Loucy (cell line): ENCODE measurements around the gene AACS.

ENCODE experiments used
- H2AFZ ChIP-seq: fragments of 200-600 bp; sonication (generic); 2 replicates; pipeline ENCODE4 v1.6.0; 2016; ENCODE audit warnings: antibody characterized with exemption, mild to moderate bottlenecking, low read length, moderate library complexity
- H3F3A ChIP-seq: fragments of 200-600 bp; 2 replicates; pipeline ENCODE4 v1.6.0; 2016; ENCODE audit warnings: antibody characterized with exemption, low read depth, mild to moderate bottlenecking
- H3K27me3 ChIP-seq: fragments of 200-600 bp; sonication (generic); 2 replicates; pipeline ENCODE4 v1.6.1; 2014; ENCODE audit warnings: low read length, mild to moderate bottlenecking; ENCODE audit not compliant: insufficient read depth, poor library complexity, severe bottlenecking
- H3K36me3 ChIP-seq: fragments of 200-600 bp; sonication (generic); 2 replicates; pipeline ENCODE4 v1.6.1; 2016; ENCODE audit warnings: low read length; ENCODE audit not compliant: insufficient read depth
- H3K4me1 ChIP-seq: fragments of 200-600 bp; sonication (generic); 2 replicates; pipeline ENCODE4 v1.5.1; 2014; ENCODE audit warnings: low read length, mild to moderate bottlenecking; ENCODE audit not compliant: insufficient read depth, poor library complexity, severe bottlenecking
- H3K4me2 ChIP-seq: fragments of 200-600 bp; sonication (generic); 2 replicates; pipeline ENCODE4 v1.6.0; 2014; ENCODE audit warnings: antibody characterized with exemption, low read length, low read depth, mild to moderate bottlenecking; ENCODE audit not compliant: poor library complexity, severe bottlenecking
- H3K4me3 ChIP-seq: fragments of 200-600 bp; sonication (generic); 2 replicates; pipeline ENCODE4 v1.5.1; 2014; ENCODE audit warnings: low read length, mild to moderate bottlenecking, mixed read lengths; ENCODE audit not compliant: poor library complexity, severe bottlenecking
- H3K79me2 ChIP-seq: fragments of 200-600 bp; sonication (generic); 2 replicates; pipeline ENCODE4 v1.6.1; 2014; ENCODE audit warnings: low read length; ENCODE audit not compliant: insufficient read depth
- H3K9ac ChIP-seq: fragments of 200-600 bp; sonication (generic); 2 replicates; pipeline ENCODE4 v1.6.0; 2014; ENCODE audit warnings: mild to moderate bottlenecking, low read depth, low read length, moderate library complexity; ENCODE audit not compliant: poor library complexity, severe bottlenecking
- H3K9me2 ChIP-seq: fragments of 200-600 bp; sonication (generic); replicated peaks from 2 replicates; pipeline ENCODE4 v1.6.1; 2016; ENCODE audit warnings: low read depth, low read length, mixed read lengths
- H3K9me3 ChIP-seq: fragments of 200-600 bp; sonication (generic); 2 replicates; pipeline ENCODE4 v1.6.1; 2014; ENCODE audit warnings: mild to moderate bottlenecking, antibody characterized with exemption, low read length, low read depth; ENCODE audit not compliant: insufficient read depth
- H4K20me1 ChIP-seq: fragments of 200-600 bp; sonication (generic); 2 replicates; pipeline ENCODE4 v1.6.0; 2014; ENCODE audit warnings: antibody characterized with exemption, low read length, mild to moderate bottlenecking; ENCODE audit not compliant: insufficient read depth, poor library complexity, severe bottlenecking
- EZH2phosphoT487 ChIP-seq: fragments of 200-600 bp; IDR thresholded peaks from 2 replicates; pipeline ENCODE4 v1.6.1; 2018; ENCODE audit warnings: antibody characterized with exemption, mild to moderate bottlenecking, moderate library complexity, borderline replicate concordance
- TF ChIP-seq, protein P1 (sequence below): fragments of 200-600 bp; sonication (generic); conservative IDR thresholded peaks from 2 replicates; pipeline ENCODE4 v1.5.1; 2014; ENCODE audit warnings: mild to moderate bottlenecking, antibody characterized with exemption, low read length

The AACS gene

DNA sequence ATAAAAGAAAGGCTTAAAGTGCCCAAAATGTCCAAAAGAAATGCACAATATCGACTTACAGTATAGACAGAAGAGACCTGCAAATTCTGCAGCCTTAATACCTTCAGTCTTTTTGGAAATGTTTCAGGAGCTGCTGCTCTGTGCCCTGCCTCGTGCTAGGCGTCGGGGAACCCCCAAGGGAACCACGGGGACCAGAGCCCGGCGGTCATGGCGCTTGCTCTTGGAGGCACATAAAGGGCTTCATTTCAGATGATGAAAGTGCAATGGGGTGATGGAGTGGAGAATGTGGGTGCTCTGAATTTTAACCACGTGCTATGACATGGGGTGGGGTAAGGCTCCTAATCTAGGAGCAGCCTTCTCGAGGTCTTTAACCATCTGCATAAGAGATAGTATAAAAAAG is 14.8 kb upstream of the AACS start:
- Histone ChIP-seq H3K9ac (no peak overlapping the region), H3K9me3 (no peaks in the 10 kb centered on the region), H4K20me1 (no peaks in the 10 kb centered on the region), H3K4me1 (no peaks in the 10 kb centered on the region), H2AFZ (no peak overlapping the region), H3K4me2 (no peak overlapping the region), H3K9me2 (no peaks in the 10 kb centered on the region), H3K27me3 (no peaks in the 10 kb centered on the region), H3K79me2 (no peaks in the 10 kb centered on the region), H3K4me3 (no peak overlapping the region), H3K36me3 (no peaks in the 10 kb centered on the region), H3F3A (no peaks in the 10 kb centered on the region)
- no peak for TF ChIP-seq EZH2phosphoT487
- TF ChIP-seq, protein P1, sequence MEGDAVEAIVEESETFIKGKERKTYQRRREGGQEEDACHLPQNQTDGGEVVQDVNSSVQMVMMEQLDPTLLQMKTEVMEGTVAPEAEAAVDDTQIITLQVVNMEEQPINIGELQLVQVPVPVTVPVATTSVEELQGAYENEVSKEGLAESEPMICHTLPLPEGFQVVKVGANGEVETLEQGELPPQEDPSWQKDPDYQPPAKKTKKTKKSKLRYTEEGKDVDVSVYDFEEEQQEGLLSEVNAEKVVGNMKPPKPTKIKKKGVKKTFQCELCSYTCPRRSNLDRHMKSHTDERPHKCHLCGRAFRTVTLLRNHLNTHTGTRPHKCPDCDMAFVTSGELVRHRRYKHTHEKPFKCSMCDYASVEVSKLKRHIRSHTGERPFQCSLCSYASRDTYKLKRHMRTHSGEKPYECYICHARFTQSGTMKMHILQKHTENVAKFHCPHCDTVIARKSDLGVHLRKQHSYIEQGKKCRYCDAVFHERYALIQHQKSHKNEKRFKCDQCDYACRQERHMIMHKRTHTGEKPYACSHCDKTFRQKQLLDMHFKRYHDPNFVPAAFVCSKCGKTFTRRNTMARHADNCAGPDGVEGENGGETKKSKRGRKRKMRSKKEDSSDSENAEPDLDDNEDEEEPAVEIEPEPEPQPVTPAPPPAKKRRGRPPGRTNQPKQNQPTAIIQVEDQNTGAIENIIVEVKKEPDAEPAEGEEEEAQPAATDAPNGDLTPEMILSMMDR = no peak

DNA sequence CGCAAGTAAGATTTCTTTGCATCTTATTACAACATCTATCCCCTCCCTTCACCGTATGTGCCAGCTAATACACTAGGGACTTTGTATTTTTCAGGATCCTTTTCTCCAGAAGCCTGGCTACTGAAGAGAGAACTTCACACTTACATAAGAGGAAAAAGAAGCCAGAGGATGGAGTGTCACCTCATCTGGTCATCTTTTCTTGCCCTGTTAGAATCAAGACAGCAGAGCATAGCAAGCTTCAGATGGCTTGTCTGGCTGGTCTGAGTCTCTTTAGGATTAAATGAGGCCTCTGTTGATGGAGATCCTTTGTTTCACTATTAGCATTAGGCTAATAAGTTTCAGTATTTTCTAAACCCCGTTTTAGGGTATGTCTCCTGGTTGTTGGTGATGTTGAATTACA is 14.4 kb upstream of the AACS start:
- no peak for TF ChIP-seq EZH2phosphoT487
- TF ChIP-seq, protein P1 = no peak
- Histone ChIP-seq H3K79me2 (no peaks in the 10 kb centered on the region), H3K9me2 (no peaks in the 10 kb centered on the region), H3K9me3 (no peaks in the 10 kb centered on the region), H3K9ac (no peak overlapping the region), H3K4me1 (no peaks in the 10 kb centered on the region), H4K20me1 (no peaks in the 10 kb centered on the region), H2AFZ (no peak overlapping the region), H3K36me3 (no peaks in the 10 kb centered on the region), H3K4me3 (no peak overlapping the region), H3K27me3 (no peaks in the 10 kb centered on the region), H3K4me2 (no peak overlapping the region), H3F3A (no peaks in the 10 kb centered on the region)

DNA sequence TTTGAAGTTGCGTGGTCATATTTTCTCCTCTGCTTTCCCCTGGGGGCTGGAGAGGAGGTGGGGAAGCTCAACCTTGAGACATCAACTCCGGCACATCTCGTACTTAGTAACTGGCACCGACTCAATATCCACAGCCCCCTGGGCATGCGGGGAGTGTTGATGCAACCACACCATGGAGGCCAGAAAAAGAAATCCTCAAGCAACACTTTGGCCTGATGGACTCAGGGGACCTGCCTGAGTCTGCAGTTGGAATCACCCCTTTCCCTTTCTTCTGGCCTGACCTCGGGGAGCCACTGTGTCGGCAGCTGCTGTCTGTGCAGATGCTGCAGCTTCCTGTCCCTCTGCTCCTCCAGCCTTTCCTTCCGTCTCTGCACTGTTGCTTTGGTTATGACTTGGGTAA is 11.4 kb upstream of the AACS start:
- Histone ChIP-seq H3K27me3 (no peaks in the 10 kb centered on the region), H3K36me3 (no peaks in the 10 kb centered on the region), H2AFZ (no peak overlapping the region), H3K4me3 (no peak overlapping the region), H4K20me1 (no peaks in the 10 kb centered on the region), H3K79me2 (no peaks in the 10 kb centered on the region), H3K9me3 (no peaks in the 10 kb centered on the region), H3K4me2 (no peak overlapping the region), H3K9ac (no peak overlapping the region), H3K4me1 (no peaks in the 10 kb centered on the region), H3K9me2 (no peaks in the 10 kb centered on the region), H3F3A (no peaks in the 10 kb centered on the region)
- TF ChIP-seq EZH2phosphoT487 = no peak
- TF ChIP-seq, protein P1 = no peak
